SH-SY5Y (cell line): ENCODE measurements around the gene TDRD9.

Experiments
- GATA2 ChIP-seq: IDR thresholded peaks from 2 replicates; pipeline ENCODE4 v1.6.1; 2011; ENCODE audit warnings: mild to moderate bottlenecking, low read depth, low read length
- GATA3 ChIP-seq: IDR thresholded peaks from 2 replicates; pipeline ENCODE4 v1.6.1; 2011; ENCODE audit warnings: low read depth, mild to moderate bottlenecking, low read length, moderate library complexity

- no peak for TF ChIP-seq GATA2
- TF ChIP-seq GATA3: no peak
Observed at GRCh38 chr14:103894034-103894722, 34.1 kb upstream of the TDRD9 start.
